ENCODE results near the gene LOXL1. TPM values are rescaled to one million over a fixed set of nuclear protein-coding genes. Genes with fewer than 3 reads are reported as not detected.

Gene LOXL1
- total RNA-seq, 1 experiment from 2014 or later = 4.9 TPM

DNA sequence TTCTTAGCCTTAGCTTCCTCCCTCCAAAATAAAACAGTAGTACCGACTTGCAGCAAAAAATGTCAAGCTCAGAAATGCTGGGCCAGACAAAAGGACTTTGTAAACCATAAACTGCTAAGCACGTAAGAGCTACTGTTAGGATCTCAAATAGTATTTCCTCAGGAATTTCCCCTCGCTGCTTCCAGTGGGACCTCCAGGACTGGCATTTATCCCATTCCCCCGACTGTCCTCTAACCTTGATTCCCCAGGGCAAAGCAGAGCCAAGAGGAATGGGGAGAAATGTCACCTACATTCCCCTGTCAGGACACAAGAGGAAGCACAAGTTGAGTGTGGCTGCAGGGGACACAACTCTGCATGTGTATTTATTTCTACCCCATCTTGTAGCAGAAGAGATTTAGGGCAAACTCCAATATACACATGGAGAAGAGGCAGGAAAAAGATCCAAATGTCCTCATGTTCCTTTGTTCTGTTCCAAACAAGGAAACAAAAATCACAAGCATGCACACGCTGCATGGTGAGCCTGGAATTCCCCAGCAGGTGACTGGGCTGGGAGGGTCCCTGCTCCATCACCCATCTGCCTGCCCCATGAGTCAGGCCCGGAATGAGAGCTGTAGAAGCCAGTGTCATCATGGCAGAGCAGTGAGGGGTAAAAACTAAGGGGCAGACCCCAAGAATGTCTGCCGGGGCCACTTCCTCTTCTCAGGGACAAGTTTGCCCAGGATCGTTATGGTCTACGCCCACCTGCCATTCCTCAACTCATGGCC lies 61.6 kb downstream of the LOXL1 start:
- H3K27ac Mint-ChIP-seq (ENCODE audit: low read depth, unreplicated experiment) = peak overlapping the region; percentile 94
- POLR2A ChIA-PET = interaction anchor here (0.7 to 7.9 kb wide), 5 partner anchors 6 to 355 kb away, joined by 3 to 141 read pairs (median 3); partner anchors contain the start of genes PML and STOML1
- H3K4me1 Mint-ChIP-seq (ENCODE audit: insufficient read depth, unreplicated experiment) = peaks cover 74% of the 10 kb centered on the region
- H3K27me3 Mint-ChIP-seq (ENCODE audit: insufficient read depth, unreplicated experiment) = no peaks in the 10 kb centered on the region
- CTCF ChIA-PET = interaction anchor here (3.4 kb wide), 1 partner anchor 7 kb away, joined by 16 read pairs; the partner anchor contains the start of gene PML
- intact Hi-C loops (cut with micrococcal nuclease) = no loop called here
- no peak overlapping the region for H3K4me3 Mint-ChIP-seq (ENCODE audit: unreplicated experiment)
- no peaks in the 10 kb centered on the region for H3K9me3 Mint-ChIP-seq (ENCODE audit: unreplicated experiment)
- TF ChIP-seq, protein P1, sequence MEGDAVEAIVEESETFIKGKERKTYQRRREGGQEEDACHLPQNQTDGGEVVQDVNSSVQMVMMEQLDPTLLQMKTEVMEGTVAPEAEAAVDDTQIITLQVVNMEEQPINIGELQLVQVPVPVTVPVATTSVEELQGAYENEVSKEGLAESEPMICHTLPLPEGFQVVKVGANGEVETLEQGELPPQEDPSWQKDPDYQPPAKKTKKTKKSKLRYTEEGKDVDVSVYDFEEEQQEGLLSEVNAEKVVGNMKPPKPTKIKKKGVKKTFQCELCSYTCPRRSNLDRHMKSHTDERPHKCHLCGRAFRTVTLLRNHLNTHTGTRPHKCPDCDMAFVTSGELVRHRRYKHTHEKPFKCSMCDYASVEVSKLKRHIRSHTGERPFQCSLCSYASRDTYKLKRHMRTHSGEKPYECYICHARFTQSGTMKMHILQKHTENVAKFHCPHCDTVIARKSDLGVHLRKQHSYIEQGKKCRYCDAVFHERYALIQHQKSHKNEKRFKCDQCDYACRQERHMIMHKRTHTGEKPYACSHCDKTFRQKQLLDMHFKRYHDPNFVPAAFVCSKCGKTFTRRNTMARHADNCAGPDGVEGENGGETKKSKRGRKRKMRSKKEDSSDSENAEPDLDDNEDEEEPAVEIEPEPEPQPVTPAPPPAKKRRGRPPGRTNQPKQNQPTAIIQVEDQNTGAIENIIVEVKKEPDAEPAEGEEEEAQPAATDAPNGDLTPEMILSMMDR (IDR thresholded peaks at IDR 0.05; ENCODE audit: unreplicated experiment) = no peak
- H3K36me3 Mint-ChIP-seq (ENCODE audit: insufficient read depth, unreplicated experiment) = peaks cover 9% of the 10 kb centered on the region
- DNase-seq (ENCODE audit: unreplicated experiment) = no peak
- no TSS peak for BruUV-seq (replicated peaks)

- Mint-ChIP-seq H3K4me3 (ENCODE audit: unreplicated experiment) (no peak overlapping the region), H3K4me1 (ENCODE audit: insufficient read depth, unreplicated experiment) (peaks cover 68% of the 10 kb centered on the region), H3K36me3 (ENCODE audit: insufficient read depth, unreplicated experiment) (peaks cover 9% of the 10 kb centered on the region), H3K9me3 (ENCODE audit: unreplicated experiment) (no peaks in the 10 kb centered on the region), H3K27ac (ENCODE audit: low read depth, unreplicated experiment) (peak overlapping the region; percentile 94), H3K27me3 (ENCODE audit: insufficient read depth, unreplicated experiment) (no peaks in the 10 kb centered on the region)
- TF ChIP-seq, protein P1 (IDR thresholded peaks at IDR 0.05; ENCODE audit: unreplicated experiment) = no peak
- no peak for DNase-seq (ENCODE audit: unreplicated experiment)
- BruUV-seq (replicated peaks) = no TSS peak
- POLR2A ChIA-PET = interaction anchor here (1.6 to 7.9 kb wide), 3 partner anchors 5 to 16 kb away, joined by 3 to 141 read pairs (median 7); partner anchors contain the start of genes PML and STOML1
- CTCF ChIA-PET = interaction anchor here (0.5 to 2.3 kb wide), 4 partner anchors 12 to 560 kb away, joined by 3 to 8 read pairs (median 4); no protein-coding TSS in a partner anchor
- intact Hi-C loops (cut with micrococcal nuclease) = no loop called here
Observed at GRCh38 chr15:73988445-73988969, 62.2 kb downstream of the LOXL1 start.

DNA sequence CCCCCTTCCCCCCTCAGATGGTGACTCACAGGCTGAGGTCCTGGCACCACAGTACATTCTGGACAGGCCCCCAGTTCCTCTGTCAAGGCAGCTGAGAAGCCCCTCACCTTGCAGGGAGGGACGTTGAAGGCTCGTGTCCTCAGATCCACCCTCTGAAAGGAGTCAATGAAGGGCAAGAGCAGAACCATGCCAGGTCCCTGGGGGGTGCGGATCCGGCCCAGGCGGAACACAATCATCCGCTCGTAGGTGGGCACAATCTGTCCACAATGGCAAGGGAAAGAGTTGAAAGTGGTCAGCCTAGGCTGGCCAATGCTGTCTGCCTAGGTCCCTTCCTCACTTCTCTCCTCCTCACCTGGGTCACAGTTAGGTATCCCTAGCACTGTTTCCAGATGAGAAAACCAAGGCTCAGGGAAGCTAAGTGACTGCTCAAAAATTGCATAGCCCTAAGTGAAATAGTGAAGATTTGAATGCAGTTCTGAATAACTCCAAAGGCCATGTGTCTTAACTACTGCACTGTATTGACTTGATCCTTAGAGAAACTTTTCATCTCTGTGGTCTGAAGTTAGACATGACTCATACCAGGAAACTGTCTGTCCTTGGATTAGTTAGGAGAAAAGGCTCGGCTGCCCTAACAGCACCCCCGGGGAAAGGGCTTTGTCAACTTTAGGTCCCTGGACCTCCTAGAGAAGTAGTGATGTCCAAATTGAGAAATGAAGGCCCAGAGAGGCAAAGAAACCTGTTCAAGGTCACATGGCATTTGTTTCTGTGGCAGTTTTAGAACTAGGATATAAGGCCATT lies 62.9 kb downstream of the LOXL1 start:
- peak overlapping the region; percentile 35 for H3K4me3 Mint-ChIP-seq (ENCODE audit: unreplicated experiment)
- POLR2A ChIA-PET = interaction anchor here (0.5 to 2.3 kb wide), 2 partner anchors 9 to 1757 kb away, joined by 3 to 7 read pairs; no protein-coding TSS in a partner anchor
- H3K36me3 Mint-ChIP-seq (ENCODE audit: insufficient read depth, unreplicated experiment) = peaks cover 9% of the 10 kb centered on the region
- no peaks in the 10 kb centered on the region for H3K27me3 Mint-ChIP-seq (ENCODE audit: insufficient read depth, unreplicated experiment)
- no TSS peak for BruUV-seq (replicated peaks)
- H3K9me3 Mint-ChIP-seq (ENCODE audit: unreplicated experiment) = no peaks in the 10 kb centered on the region
- peaks cover 66% of the 10 kb centered on the region for H3K4me1 Mint-ChIP-seq (ENCODE audit: insufficient read depth, unreplicated experiment)
- H3K27ac Mint-ChIP-seq (ENCODE audit: low read depth, unreplicated experiment) = peak overlapping the region; percentile 80
- peak; percentile 71 for DNase-seq (ENCODE audit: unreplicated experiment)
- CTCF ChIA-PET = interaction anchor here (0.5 to 2.3 kb wide), 4 partner anchors 13 to 559 kb away, joined by 3 to 8 read pairs (median 4); no protein-coding TSS in a partner anchor
- TF ChIP-seq, protein P1 (IDR thresholded peaks at IDR 0.05; ENCODE audit: unreplicated experiment) = no peak
- intact Hi-C loops (cut with micrococcal nuclease) = no loop called here
